Measurements from ENCODE around the gene DBF4B. TPM values are rescaled to one million over a fixed set of nuclear protein-coding genes. Genes with fewer than 3 reads are reported as not detected.
"Not testable (repeated sequence)": the region's sequence is repeated elsewhere in the genome, so short reads cannot be mapped to it uniquely, and the experiment has no call there.

DBF4B gene
- total and polyA plus RNA-seq, 2 donors from 2014 or later = 1.8 to 3.5 TPM

DNA sequence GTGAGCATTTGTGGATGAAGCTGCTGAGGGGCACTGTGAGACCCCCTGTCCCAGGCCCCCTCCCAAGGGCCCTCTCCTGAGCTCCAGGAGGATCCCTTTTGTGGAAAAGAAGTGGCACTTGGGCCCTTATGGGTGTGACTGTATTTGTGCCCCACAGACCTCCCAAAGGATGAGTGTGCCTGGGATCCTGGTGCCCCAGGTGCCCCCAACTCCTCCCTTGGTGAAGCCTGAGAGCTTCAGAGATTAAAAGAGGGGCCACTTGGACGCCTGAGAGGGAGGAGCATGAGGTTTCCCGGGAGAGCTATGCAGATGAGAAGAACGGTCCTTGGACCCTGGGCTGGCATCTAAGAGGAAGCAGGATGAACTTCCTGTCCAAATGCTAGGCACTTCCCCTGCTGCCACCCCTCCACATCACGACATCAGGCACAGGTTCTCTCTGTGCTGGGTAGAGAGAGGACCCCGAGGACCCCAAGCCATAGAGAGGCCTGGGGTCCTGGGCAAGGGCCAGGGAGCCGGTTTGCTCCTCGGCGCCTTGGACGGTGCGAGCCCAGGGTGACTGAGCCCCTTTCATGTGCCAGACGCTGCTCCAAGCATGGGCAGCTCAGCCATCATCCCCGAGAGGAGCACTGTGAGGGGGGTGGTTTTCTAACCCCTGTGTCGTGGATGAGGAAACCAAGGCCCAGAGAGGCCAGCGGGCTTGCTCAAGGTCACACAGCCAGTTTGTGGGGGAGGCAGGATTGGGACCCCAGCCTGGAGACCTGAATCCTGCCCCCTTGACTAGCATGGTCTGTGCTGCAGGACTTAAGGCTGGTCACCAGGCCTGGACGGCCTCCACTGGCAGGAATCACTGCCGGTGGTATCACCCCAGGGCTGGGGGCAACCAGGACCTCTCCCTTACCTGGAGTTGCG is 44.7 kb downstream of the DBF4B start:
- no peak overlapping the region for H3K4me3 ChIP-seq (ENCODE audit: low read length in 3 of 3)
- H3K4me1 ChIP-seq (ENCODE audit: control insufficient read depth in 2 of 3, insufficient read depth in 2 of 3, low read depth in 1 of 3, low read length in 3 of 3) = no peaks in the 10 kb centered on the region
- DNase-seq = no peak
- no peaks in the 10 kb centered on the region for H3K27me3 ChIP-seq (ENCODE audit: control insufficient read depth, insufficient read depth, low read length)
- intact Hi-C loops (cut with DNase I) = no loop called here
- H3K27ac ChIP-seq (ENCODE audit: low read depth in 2 of 2, low read length in 2 of 2) = no peak overlapping the region
- no peak overlapping the region for H3K9ac ChIP-seq (ENCODE audit: low read length in 3 of 3)
- peaks cover 0 to 2% (median 0%) of the 10 kb centered on the region in 3 donors for H3K36me3 ChIP-seq (ENCODE audit: control insufficient read depth in 2 of 3, insufficient read depth in 3 of 3, low read length in 3 of 3)
- TF ChIP-seq, protein P1, sequence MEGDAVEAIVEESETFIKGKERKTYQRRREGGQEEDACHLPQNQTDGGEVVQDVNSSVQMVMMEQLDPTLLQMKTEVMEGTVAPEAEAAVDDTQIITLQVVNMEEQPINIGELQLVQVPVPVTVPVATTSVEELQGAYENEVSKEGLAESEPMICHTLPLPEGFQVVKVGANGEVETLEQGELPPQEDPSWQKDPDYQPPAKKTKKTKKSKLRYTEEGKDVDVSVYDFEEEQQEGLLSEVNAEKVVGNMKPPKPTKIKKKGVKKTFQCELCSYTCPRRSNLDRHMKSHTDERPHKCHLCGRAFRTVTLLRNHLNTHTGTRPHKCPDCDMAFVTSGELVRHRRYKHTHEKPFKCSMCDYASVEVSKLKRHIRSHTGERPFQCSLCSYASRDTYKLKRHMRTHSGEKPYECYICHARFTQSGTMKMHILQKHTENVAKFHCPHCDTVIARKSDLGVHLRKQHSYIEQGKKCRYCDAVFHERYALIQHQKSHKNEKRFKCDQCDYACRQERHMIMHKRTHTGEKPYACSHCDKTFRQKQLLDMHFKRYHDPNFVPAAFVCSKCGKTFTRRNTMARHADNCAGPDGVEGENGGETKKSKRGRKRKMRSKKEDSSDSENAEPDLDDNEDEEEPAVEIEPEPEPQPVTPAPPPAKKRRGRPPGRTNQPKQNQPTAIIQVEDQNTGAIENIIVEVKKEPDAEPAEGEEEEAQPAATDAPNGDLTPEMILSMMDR (IDR thresholded peaks at IDR 0.05; ENCODE audit: borderline replicate concordance, extremely low read depth, insufficient read depth) = no peak
- H3K9me3 ChIP-seq (ENCODE audit: control insufficient read depth in 2 of 3, insufficient read depth in 1 of 3, low read length in 3 of 3) = no peaks in the 10 kb centered on the region
- no peak for FAIRE-seq

DNA sequence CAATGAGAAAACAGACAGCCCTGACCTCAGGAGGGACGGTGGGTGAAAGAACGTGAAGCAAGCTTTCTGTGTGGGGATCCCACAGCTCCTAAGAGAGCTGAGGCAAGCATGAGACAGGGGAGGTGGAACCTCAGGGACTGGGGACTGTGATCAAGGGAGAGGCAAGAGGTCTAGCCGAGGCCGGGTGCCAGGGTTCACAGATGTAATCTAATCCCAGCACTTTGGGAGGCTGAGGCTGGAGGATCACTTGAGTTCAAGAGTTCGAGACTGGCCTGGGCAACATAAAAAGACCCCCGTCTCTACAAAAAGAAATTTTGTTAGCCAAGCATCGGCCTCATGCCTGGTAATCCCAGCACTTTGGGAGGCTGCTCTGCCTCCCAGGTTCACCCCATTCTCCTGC is 45.8 kb downstream of the DBF4B start:
- FAIRE-seq = no peak
- intact Hi-C loops (cut with DNase I) = no loop called here
- Histone ChIP-seq H3K4me3 (ENCODE audit: low read length in 3 of 3) (no peak overlapping the region), H3K4me1 (ENCODE audit: control insufficient read depth in 2 of 3, insufficient read depth in 2 of 3, low read depth in 1 of 3, low read length in 3 of 3) (peaks cover 0 to under 1% (median 0%) of the 10 kb centered on the region in 3 donors), H3K36me3 (ENCODE audit: control insufficient read depth in 2 of 3, insufficient read depth in 3 of 3, low read length in 3 of 3) (peaks cover 0 to 2% (median 0%) of the 10 kb centered on the region in 3 donors), H3K9me3 (ENCODE audit: control insufficient read depth in 2 of 3, insufficient read depth in 1 of 3, low read length in 3 of 3) (no peaks in the 10 kb centered on the region), H3K9ac (ENCODE audit: low read length in 3 of 3) (no peak overlapping the region), H3K27me3 (ENCODE audit: control insufficient read depth, insufficient read depth, low read length) (no peaks in the 10 kb centered on the region), H3K27ac (ENCODE audit: low read depth in 2 of 2, low read length in 2 of 2) (no peak overlapping the region)
- TF ChIP-seq, protein P1 (IDR thresholded peaks at IDR 0.05; ENCODE audit: borderline replicate concordance, extremely low read depth, insufficient read depth) = no peak
- no peak for DNase-seq

- H3K4me3 ChIP-seq (ENCODE audit: low read length in 3 of 3); H3K36me3 ChIP-seq (ENCODE audit: control insufficient read depth in 2 of 3, insufficient read depth in 3 of 3, low read length in 3 of 3); DNase-seq; H3K4me1 ChIP-seq (ENCODE audit: control insufficient read depth in 2 of 3, insufficient read depth in 2 of 3, low read depth in 1 of 3, low read length in 3 of 3); FAIRE-seq; H3K27me3 ChIP-seq (ENCODE audit: control insufficient read depth, insufficient read depth, low read length); intact Hi-C loops (cut with DNase I); H3K27ac ChIP-seq (ENCODE audit: low read depth in 2 of 2, low read length in 2 of 2); H3K9me3 ChIP-seq (ENCODE audit: control insufficient read depth in 2 of 3, insufficient read depth in 1 of 3, low read length in 3 of 3); H3K9ac ChIP-seq (ENCODE audit: low read length in 3 of 3): not testable (repeated sequence)
These were observed 46.7 kb downstream of the DBF4B start for GRCh38 chr17:44755180-44755579.

- no peak overlapping the region for H3K4me3 ChIP-seq (ENCODE audit: low read length in 3 of 3)
- no peaks in the 10 kb centered on the region for H3K36me3 ChIP-seq (ENCODE audit: control insufficient read depth in 2 of 3, insufficient read depth in 3 of 3, low read length in 3 of 3)
- H3K27ac ChIP-seq (ENCODE audit: low read depth in 2 of 2, low read length in 2 of 2) = no peak overlapping the region
- H3K4me1 ChIP-seq (ENCODE audit: control insufficient read depth in 2 of 3, insufficient read depth in 2 of 3, low read depth in 1 of 3, low read length in 3 of 3) = peaks cover 0 to 4% (median 0%) of the 10 kb centered on the region in 3 donors
- TF ChIP-seq, protein P1 (IDR thresholded peaks at IDR 0.05; ENCODE audit: borderline replicate concordance, extremely low read depth, insufficient read depth) = no peak
- no peak overlapping the region for H3K9ac ChIP-seq (ENCODE audit: low read length in 3 of 3)
- FAIRE-seq = no peak
- H3K27me3 ChIP-seq (ENCODE audit: control insufficient read depth, insufficient read depth, low read length) = no peaks in the 10 kb centered on the region
- H3K9me3 ChIP-seq (ENCODE audit: control insufficient read depth in 2 of 3, insufficient read depth in 1 of 3, low read length in 3 of 3) = no peaks in the 10 kb centered on the region
- peak in 1 of 5 donors; percentile 49 for DNase-seq
- intact Hi-C loops (cut with DNase I) = no loop called here
These were observed 48.8 kb downstream of the DBF4B start for GRCh38 chr17:44757045-44757917.
